IPS DF 6.9 (cell line): ENCODE results near the gene ANKRD52.

Experiments used
- DNase-seq: peaks from one replicate; pipeline ENCODE4 v3.0.0-alpha.2; 2013; ENCODE audit warnings: low read depth, low spot score
- H3K27ac ChIP-seq: one replicate; pipeline ENCODE4 v1.5.1; 2013; ENCODE audit warnings: low read length, control low read depth
- H3K27me3 ChIP-seq: 2 replicates; pipeline ENCODE4 v1.6.1; 2013; ENCODE audit warnings: mild to moderate bottlenecking, low read length; ENCODE audit not compliant: control insufficient read depth, insufficient read depth
- H3K36me3 ChIP-seq: 2 replicates; pipeline ENCODE4 v1.6.1; 2013; ENCODE audit warnings: low read length; ENCODE audit not compliant: control insufficient read depth, insufficient read depth
- H3K4me1 ChIP-seq: 2 replicates; pipeline ENCODE4 v1.6.1; 2013; ENCODE audit warnings: low read length; ENCODE audit not compliant: control insufficient read depth, insufficient read depth
- H3K4me3 ChIP-seq: 2 replicates; pipeline ENCODE4 v1.5.1; 2013; ENCODE audit warnings: mild to moderate bottlenecking, low read length
- H3K9me3 ChIP-seq: 2 replicates; pipeline ENCODE4 v1.6.1; 2013; ENCODE audit warnings: low read length, inconsistent platforms; ENCODE audit not compliant: control insufficient read depth, insufficient read depth
- WGBS: extraction: QIAGEN DNeasy Blood & Tissue Kit; methylation state at CpG from one replicate; pipeline ENCODE4 v1.1.7; 2013; ENCODE audit warnings: mixed read lengths, missing lambda C conversion rate; ENCODE audit not compliant: insufficient read length, insufficient coverage; 5-methylcytosine and 5-hydroxymethylcytosine counted together

Gene ANKRD52

DNA sequence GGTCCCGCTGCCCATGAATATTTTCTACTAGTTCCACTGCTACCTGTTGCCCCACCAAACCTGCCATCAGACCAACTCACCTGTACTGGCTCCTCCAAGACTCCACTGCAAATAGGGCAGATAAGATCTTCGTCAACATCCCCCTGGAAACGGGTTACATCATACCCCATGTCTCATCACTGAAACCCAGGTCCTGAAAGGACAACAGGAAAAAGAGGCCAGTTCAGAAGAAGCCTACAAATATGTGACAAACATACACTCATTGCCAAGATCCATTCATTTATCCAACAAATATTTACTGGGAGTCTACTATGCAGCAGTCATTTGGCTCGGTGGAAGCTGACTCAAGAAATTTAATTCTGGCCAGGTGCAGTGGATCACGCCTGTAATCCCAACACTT is 44.3 kb downstream of the ANKRD52 start:
- no peak for DNase-seq
- Histone ChIP-seq H3K4me3 (no peak overlapping the region), H3K36me3 (peaks cover 32% of the 10 kb centered on the region), H3K27ac (no peak overlapping the region), H3K27me3 (no peaks in the 10 kb centered on the region), H3K4me1 (no peaks in the 10 kb centered on the region; the same call in 1 of the 2 replicates), H3K9me3 (no peaks in the 10 kb centered on the region)
- WGBS, result no CpG with 5 or more reads among the region's 5 CpGs

DNA sequence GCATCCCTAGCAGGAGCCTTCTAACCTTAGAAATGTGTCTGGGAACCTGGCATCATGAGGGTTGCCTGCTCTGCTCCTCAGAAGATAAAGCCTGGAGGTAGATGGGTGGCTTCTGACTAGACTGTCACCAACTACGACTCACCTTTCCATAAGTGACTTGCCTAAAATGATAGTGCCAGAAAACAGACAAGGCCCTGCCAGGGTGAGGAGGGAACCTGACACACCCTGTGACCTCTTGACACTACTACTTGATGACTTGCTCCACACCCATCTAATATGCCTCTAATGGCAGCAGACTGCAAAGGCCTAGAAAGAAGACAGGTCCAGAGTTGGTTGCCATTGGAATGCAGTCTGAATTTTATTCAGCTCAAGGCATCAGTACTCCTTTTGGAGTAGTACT is 45.8 kb downstream of the ANKRD52 start:
- no peak overlapping the region for H3K4me3 ChIP-seq
- no peak overlapping the region for H3K27ac ChIP-seq
- H3K9me3 ChIP-seq, result no peaks in the 10 kb centered on the region
- no peaks in the 10 kb centered on the region; the same call in 1 of the 2 replicates for H3K4me1 ChIP-seq
- DNase-seq, result no peak
- H3K27me3 ChIP-seq, result no peaks in the 10 kb centered on the region
- no CpG with 5 or more reads among the region's 1 CpG for WGBS
- H3K36me3 ChIP-seq, result peaks cover 40% of the 10 kb centered on the region

DNA sequence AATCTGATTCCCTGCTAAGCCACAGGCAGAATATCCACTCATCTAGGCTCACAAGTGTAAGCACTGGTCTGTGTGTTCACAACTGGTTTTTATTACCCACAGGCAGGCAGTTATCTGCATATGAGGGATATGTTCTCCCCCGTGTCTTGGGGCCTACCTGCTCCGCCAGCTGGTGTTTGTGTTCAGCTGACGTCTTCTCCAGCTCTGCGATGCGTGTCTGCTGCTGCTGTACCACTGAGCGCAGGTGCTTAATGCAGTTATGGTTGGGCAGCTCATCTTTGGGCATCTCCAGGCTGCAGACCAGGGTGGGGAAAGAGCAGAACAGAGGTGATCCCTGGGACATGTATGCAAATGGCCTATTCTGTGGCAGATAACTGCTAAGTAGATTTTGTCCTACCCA is 50.2 kb downstream of the ANKRD52 start:
- no CpG with 5 or more reads among the region's 6 CpGs for WGBS
- Histone ChIP-seq H3K36me3 (peaks cover 40% of the 10 kb centered on the region), H3K4me1 (no peaks in the 10 kb centered on the region; the same call in 1 of the 2 replicates), H3K27me3 (no peaks in the 10 kb centered on the region), H3K27ac (no peak overlapping the region), H3K4me3 (no peak overlapping the region), H3K9me3 (no peaks in the 10 kb centered on the region)
- DNase-seq, result no peak

DNA sequence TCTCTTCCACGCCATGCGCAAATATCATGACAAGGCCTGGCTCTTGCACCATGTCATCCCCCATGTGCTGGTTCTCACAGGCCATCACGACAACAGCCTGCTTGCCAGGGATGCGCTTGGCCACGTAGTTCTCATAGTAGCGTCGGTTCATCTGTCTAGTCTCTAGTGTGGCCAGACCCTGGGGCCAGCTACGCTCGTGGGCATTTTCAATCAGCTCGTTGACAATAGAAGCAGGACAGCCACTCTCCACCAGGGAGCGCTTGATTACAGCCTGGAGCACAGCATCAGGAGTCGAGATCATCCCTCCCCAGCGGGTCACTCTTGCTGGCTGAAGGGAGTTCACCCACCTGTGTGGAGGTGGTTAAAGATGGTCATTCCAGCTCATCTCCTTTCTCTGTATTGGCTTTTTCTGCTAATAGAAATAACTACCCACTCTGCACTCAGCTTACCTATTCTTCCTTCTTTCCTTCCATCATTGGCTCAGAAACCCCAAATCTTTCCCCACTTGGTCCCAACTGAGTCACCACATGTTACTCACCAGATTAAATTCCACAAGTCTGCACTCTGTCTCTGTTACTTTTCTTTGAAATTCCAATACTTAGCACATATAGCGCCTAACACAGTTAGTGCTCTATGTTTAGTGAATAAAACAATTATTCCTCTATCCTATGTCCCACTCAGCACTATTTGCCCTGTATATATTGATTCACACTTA is 51.6 kb downstream of the ANKRD52 start:
- Histone ChIP-seq H3K4me3 (no peak overlapping the region), H3K27ac (no peak overlapping the region), H3K9me3 (no peaks in the 10 kb centered on the region), H3K36me3 (peaks cover 32% of the 10 kb centered on the region), H3K4me1 (no peaks in the 10 kb centered on the region; the same call in 1 of the 2 replicates), H3K27me3 (no peaks in the 10 kb centered on the region)
- DNase-seq, result no peak
- WGBS, result no CpG with 5 or more reads among the region's 14 CpGs

GRCh38 chr12:56205445-56205844 is 52.7 kb downstream of the ANKRD52 start:
- Histone ChIP-seq H3K27me3 (no peaks in the 10 kb centered on the region), H3K36me3 (peaks cover 27% of the 10 kb centered on the region), H3K4me1 (no peaks in the 10 kb centered on the region; the same call in 1 of the 2 replicates)

GRCh38 chr12:56204275-56204674 is 53.9 kb downstream of the ANKRD52 start:
- Histone ChIP-seq H3K4me3 (no peak overlapping the region), H3K36me3 (peaks cover 22% of the 10 kb centered on the region; the same call in 1 of the 2 replicates), H3K27ac (no peak overlapping the region), H3K9me3 (no peaks in the 10 kb centered on the region), H3K4me1 (no peaks in the 10 kb centered on the region), H3K27me3 (no peaks in the 10 kb centered on the region)
- DNase-seq, result no peak

More at GRCh38 chr12:56205445-56205844, 52.7 kb downstream of the ANKRD52 start:
- Histone ChIP-seq H3K27ac (no peak overlapping the region), H3K4me3 (no peak overlapping the region), H3K9me3 (no peaks in the 10 kb centered on the region)
- DNase-seq, result no peak

GRCh38 chr12:56202838-56203237 is 55.3 kb downstream of the ANKRD52 start:
- no peak overlapping the region for H3K4me3 ChIP-seq
- no peaks in the 10 kb centered on the region for H3K4me1 ChIP-seq
- no peaks in the 10 kb centered on the region for H3K27me3 ChIP-seq
- no peak overlapping the region for H3K27ac ChIP-seq
- DNase-seq, result no peak
- H3K36me3 ChIP-seq, result peaks cover 18% of the 10 kb centered on the region; the same call in 1 of the 2 replicates
- H3K9me3 ChIP-seq, result no peaks in the 10 kb centered on the region
- no CpG with 5 or more reads among the region's 2 CpGs for WGBS

DNA sequence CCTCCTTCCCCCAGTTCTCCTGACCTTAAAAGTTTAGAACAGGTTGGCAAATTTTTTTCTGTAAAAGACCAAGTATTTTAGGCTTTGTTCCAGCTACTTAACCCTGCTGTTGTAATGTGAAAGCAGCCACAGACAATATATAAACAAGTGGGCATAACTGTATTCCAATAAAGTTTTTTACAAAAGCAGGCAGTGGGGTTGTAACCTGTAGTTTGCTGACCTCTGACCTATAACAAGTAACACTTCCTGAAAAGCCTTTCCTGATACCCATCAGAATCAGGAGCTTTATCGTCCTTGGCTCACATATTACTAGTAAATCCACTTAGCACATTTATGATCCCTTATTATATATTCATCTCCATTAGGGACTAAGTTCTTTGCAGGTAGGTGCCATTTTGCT is 55.8 kb downstream of the ANKRD52 start:
- Histone ChIP-seq H3K36me3 (peaks cover 14% of the 10 kb centered on the region; the same call in 1 of the 2 replicates), H3K27me3 (no peaks in the 10 kb centered on the region), H3K27ac (no peak overlapping the region), H3K4me3 (no peak overlapping the region), H3K4me1 (no peaks in the 10 kb centered on the region), H3K9me3 (no peaks in the 10 kb centered on the region)
- WGBS, result no CpG with 5 or more reads among the region's 1 CpG
- DNase-seq, result no peak

GRCh38 chr12:56198836-56199235 is 59.3 kb downstream of the ANKRD52 start:
- Histone ChIP-seq H3K36me3 (no peaks in the 10 kb centered on the region), H3K4me3 (no peak overlapping the region), H3K4me1 (no peaks in the 10 kb centered on the region), H3K27ac (no peak overlapping the region), H3K9me3 (no peaks in the 10 kb centered on the region), H3K27me3 (no peaks in the 10 kb centered on the region)
- WGBS, result no CpG with 5 or more reads among the region's 1 CpG
- no peak for DNase-seq

DNA sequence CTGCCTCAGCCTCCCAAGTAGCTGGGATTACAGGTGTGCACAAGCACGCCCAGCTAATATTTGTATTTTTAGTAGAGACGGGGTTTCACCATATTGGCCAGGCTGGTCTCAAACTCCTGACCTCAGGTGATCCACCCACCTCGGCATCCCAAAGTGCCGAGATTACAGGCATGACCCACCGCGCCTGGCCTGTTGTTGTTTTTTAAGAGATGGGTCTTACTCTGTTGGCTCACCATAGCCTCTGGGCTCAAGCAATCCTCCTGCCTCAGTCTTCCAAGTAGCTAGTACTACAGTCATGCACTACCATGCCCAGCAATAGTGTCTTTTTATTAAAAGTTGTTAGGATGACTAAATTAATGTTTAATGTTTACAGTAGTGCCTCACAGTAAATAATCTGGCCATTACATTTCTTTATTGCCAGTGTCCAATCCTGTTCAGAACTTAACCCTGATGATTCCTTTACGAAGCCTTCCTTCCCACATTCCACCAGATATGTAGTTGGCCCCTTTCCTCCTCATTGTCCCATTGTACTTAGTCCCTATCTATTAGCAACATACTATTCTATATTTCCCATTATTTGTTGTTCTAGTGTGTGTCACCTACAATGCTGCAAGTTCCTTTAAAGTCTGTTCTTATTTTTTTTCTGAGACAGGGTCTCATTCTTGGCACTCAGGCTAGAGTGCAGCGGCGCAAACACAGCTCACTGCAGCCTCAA is 60.1 kb downstream of the ANKRD52 start:
- no peaks in the 10 kb centered on the region for H3K9me3 ChIP-seq
- H3K4me3 ChIP-seq, result no peak overlapping the region
- H3K36me3 ChIP-seq, result no peaks in the 10 kb centered on the region
- DNase-seq, result no peak
- H3K27ac ChIP-seq, result no peak overlapping the region
- WGBS, result no CpG with 5 or more reads among the region's 9 CpGs
- H3K4me1 ChIP-seq, result no peaks in the 10 kb centered on the region
- H3K27me3 ChIP-seq, result no peaks in the 10 kb centered on the region
